HEK293 (cell line): ENCODE measurements around the gene PCDHB11.
"Not testable (repeated sequence)": the region's sequence is repeated elsewhere in the genome, so short reads cannot be mapped to it uniquely, and the experiment has no call there.

Experiments
- GLIS1 ChIP-seq: fragments of 450-650 bp; formaldehyde crosslinking; IDR thresholded peaks from 2 replicates; pipeline ENCODE4 v1.5.1; 2016; ENCODE audit warnings: missing biosample characterization, missing genetic modification characterization
- REST ChIP-seq: fragments of 450-650 bp; formaldehyde crosslinking; IDR thresholded peaks from 2 replicates; pipeline ENCODE4 v1.5.1; 2016; ENCODE audit warnings: missing biosample characterization, missing genetic modification characterization
- ZBTB1 ChIP-seq: fragments of 450-650 bp; formaldehyde crosslinking; IDR thresholded peaks from 2 replicates; pipeline ENCODE4 v1.5.1; 2016; ENCODE audit warnings: missing biosample characterization, missing genetic modification characterization
- ZBTB21 ChIP-seq: fragments of 450-650 bp; formaldehyde crosslinking; IDR thresholded peaks from 2 replicates; pipeline ENCODE4 v1.5.1; 2017; ENCODE audit warnings: missing biosample characterization, missing genetic modification characterization
- ZFP3 ChIP-seq: fragments of 450-650 bp; formaldehyde crosslinking; IDR thresholded peaks from 2 replicates; pipeline ENCODE4 v1.5.1; 2016; ENCODE audit warnings: low read depth, missing biosample characterization, missing genetic modification characterization
- ZNF514 ChIP-seq: fragments of 450-650 bp; formaldehyde crosslinking; IDR thresholded peaks from 2 replicates; pipeline ENCODE4 v1.5.1; 2016; ENCODE audit warnings: missing biosample characterization, missing genetic modification characterization
- ZNF660 ChIP-seq: fragments of 450-650 bp; IDR thresholded peaks from 2 replicates; pipeline ENCODE4 v1.5.1; 2018; ENCODE audit warnings: missing biosample characterization, mild to moderate bottlenecking, missing genetic modification characterization
- ZNF768 ChIP-seq: fragments of 450-650 bp; formaldehyde crosslinking; IDR thresholded peaks from 2 replicates; pipeline ENCODE4 v1.5.1; 2018; ENCODE audit warnings: missing biosample characterization, mild to moderate bottlenecking, missing genetic modification characterization
- TF ChIP-seq, protein P1 (sequence below): fragments of 450-650 bp; formaldehyde crosslinking; IDR thresholded peaks from 2 replicates; pipeline ENCODE4 v1.5.1; 2016; ENCODE audit warnings: missing biosample characterization, missing genetic modification characterization
- TF ChIP-seq, protein P2 (sequence below): fragments of 450-650 bp; formaldehyde crosslinking; IDR thresholded peaks from 2 replicates; pipeline ENCODE4 v1.5.1; 2017; ENCODE audit warnings: missing biosample characterization, mild to moderate bottlenecking, missing genetic modification characterization, moderate library complexity
- TF ChIP-seq, protein P3 (sequence below): fragments of 450-650 bp; formaldehyde crosslinking; IDR thresholded peaks from 2 replicates; pipeline ENCODE4 v1.5.1; 2016; ENCODE audit warnings: missing biosample characterization, missing genetic modification characterization, low read depth
- TF ChIP-seq, protein P4 (sequence below): fragments of 450-650 bp; IDR thresholded peaks from 2 replicates; pipeline ENCODE4 v1.5.1; 2018; ENCODE audit warnings: missing biosample characterization, mild to moderate bottlenecking, missing genetic modification characterization
- TF ChIP-seq, protein P5 (sequence below): fragments of 450-650 bp; formaldehyde crosslinking; IDR thresholded peaks from 2 replicates; pipeline ENCODE4 v1.5.1; 2017; ENCODE audit warnings: missing biosample characterization, missing genetic modification characterization

DNA sequence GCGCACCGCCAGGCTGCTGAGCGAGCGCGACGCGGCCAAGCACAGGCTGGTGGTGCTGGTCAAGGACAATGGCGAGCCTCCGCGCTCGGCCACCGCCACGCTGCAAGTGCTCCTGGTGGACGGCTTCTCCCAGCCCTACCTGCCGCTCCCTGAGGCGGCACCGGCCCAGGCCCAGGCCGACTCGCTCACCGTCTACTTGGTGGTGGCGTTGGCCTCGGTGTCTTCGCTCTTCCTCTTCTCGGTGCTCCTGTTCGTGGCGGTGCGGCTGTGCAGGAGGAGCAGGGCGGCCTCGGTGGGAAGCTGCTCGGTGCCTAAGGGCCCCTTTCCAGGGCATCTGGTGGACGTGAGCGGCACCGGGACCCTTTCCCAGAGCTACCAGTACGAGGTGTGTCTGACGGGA lies 2.2 kb downstream of the PCDHB11 start:
- TF ChIP-seq, protein P1, sequence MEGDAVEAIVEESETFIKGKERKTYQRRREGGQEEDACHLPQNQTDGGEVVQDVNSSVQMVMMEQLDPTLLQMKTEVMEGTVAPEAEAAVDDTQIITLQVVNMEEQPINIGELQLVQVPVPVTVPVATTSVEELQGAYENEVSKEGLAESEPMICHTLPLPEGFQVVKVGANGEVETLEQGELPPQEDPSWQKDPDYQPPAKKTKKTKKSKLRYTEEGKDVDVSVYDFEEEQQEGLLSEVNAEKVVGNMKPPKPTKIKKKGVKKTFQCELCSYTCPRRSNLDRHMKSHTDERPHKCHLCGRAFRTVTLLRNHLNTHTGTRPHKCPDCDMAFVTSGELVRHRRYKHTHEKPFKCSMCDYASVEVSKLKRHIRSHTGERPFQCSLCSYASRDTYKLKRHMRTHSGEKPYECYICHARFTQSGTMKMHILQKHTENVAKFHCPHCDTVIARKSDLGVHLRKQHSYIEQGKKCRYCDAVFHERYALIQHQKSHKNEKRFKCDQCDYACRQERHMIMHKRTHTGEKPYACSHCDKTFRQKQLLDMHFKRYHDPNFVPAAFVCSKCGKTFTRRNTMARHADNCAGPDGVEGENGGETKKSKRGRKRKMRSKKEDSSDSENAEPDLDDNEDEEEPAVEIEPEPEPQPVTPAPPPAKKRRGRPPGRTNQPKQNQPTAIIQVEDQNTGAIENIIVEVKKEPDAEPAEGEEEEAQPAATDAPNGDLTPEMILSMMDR (tag by site-specific recombination), result not testable (repeated sequence)
- not testable (repeated sequence) for TF ChIP-seq ZBTB1 (tag by site-specific recombination); REST; ZNF660; GLIS1 (tag by site-specific recombination); ZNF514 (tag by site-specific recombination); ZFP3 (tag by site-specific recombination); ZBTB21; ZNF768 (tag by site-specific recombination)
- TF ChIP-seq, protein P2, sequence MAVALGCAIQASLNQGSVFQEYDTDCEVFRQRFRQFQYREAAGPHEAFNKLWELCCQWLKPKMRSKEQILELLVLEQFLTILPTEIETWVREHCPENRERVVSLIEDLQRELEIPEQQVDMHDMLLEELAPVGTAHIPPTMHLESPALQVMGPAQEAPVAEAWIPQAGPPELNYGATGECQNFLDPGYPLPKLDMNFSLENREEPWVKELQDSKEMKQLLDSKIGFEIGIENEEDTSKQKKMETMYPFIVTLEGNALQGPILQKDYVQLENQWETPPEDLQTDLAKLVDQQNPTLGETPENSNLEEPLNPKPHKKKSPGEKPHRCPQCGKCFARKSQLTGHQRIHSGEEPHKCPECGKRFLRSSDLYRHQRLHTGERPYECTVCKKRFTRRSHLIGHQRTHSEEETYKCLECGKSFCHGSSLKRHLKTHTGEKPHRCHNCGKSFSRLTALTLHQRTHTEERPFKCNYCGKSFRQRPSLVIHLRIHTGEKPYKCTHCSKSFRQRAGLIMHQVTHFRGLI, result not testable (repeated sequence)
- TF ChIP-seq, protein P3, sequence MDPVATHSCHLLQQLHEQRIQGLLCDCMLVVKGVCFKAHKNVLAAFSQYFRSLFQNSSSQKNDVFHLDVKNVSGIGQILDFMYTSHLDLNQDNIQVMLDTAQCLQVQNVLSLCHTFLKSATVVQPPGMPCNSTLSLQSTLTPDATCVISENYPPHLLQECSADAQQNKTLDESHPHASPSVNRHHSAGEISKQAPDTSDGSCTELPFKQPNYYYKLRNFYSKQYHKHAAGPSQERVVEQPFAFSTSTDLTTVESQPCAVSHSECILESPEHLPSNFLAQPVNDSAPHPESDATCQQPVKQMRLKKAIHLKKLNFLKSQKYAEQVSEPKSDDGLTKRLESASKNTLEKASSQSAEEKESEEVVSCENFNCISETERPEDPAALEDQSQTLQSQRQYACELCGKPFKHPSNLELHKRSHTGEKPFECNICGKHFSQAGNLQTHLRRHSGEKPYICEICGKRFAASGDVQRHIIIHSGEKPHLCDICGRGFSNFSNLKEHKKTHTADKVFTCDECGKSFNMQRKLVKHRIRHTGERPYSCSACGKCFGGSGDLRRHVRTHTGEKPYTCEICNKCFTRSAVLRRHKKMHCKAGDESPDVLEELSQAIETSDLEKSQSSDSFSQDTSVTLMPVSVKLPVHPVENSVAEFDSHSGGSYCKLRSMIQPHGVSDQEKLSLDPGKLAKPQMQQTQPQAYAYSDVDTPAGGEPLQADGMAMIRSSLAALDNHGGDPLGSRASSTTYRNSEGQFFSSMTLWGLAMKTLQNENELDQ, result not testable (repeated sequence)
- TF ChIP-seq, protein P4, sequence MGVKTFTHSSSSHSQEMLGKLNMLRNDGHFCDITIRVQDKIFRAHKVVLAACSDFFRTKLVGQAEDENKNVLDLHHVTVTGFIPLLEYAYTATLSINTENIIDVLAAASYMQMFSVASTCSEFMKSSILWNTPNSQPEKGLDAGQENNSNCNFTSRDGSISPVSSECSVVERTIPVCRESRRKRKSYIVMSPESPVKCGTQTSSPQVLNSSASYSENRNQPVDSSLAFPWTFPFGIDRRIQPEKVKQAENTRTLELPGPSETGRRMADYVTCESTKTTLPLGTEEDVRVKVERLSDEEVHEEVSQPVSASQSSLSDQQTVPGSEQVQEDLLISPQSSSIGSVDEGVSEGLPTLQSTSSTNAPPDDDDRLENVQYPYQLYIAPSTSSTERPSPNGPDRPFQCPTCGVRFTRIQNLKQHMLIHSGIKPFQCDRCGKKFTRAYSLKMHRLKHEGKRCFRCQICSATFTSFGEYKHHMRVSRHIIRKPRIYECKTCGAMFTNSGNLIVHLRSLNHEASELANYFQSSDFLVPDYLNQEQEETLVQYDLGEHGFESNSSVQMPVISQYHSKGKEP (tag by site-specific recombination), result not testable (repeated sequence)
- TF ChIP-seq, protein P5, sequence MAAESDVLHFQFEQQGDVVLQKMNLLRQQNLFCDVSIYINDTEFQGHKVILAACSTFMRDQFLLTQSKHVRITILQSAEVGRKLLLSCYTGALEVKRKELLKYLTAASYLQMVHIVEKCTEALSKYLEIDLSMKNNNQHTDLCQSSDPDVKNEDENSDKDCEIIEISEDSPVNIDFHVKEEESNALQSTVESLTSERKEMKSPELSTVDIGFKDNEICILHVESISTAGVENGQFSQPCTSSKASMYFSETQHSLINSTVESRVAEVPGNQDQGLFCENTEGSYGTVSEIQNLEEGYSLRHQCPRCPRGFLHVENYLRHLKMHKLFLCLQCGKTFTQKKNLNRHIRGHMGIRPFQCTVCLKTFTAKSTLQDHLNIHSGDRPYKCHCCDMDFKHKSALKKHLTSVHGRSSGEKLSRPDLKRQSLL (tag by site-specific recombination), result not testable (repeated sequence)
